GM12878 (cell line): ENCODE results near the gene LTA. TPM values are rescaled to one million over a fixed set of nuclear protein-coding genes. Genes with fewer than 3 reads are reported as not detected.

ENCODE experiments used
- ATAC-seq: fragments of 200-7000 bp; cut with Tn5 transposase; 3 replicates; pipeline ENCODE4 v1.9.1; 2020; ENCODE audit warnings: mild to moderate bottlenecking, moderate library complexity
- BruUV-seq: library from RNA; stranded (reverse); fragments of 400-500 nt; replicated peaks from 2 replicates; lab custom pipeline; 2021; lab: Mats Ljungman, UMichigan
- CTCF ChIA-PET: fragments of 300-600 bp; sonication (Branson Sonifier 250); formaldehyde crosslinking; extraction: SDS; loops from one replicate; lab custom pipeline; 2021; ENCODE audit warnings: inconsistent platforms; lab: Yijun Ruan, JAX
- POLR2A ChIA-PET: fragments of 350-600 bp; formaldehyde crosslinking; extraction: SDS; loops from one replicate; lab custom pipeline; 2021; ENCODE audit warnings: inconsistent platforms; lab: Charles Lee
- RAD21 ChIA-PET: fragments of 300-600 bp; sonication (Branson Sonifier 250); formaldehyde crosslinking; loops from one replicate; lab custom pipeline; 2023; ENCODE audit warnings: antibody characterized with exemption; ENCODE audit not compliant: unreplicated experiment; lab: Charles Lee
- SMC1A ChIA-PET: fragments of 300-600 bp; sonication (Branson Sonifier 250); formaldehyde crosslinking; loops from one replicate; lab custom pipeline; 2023; ENCODE audit not compliant: unreplicated experiment, uncharacterized antibody; lab: Charles Lee
- DNase-seq: peaks from one replicate; pipeline ENCODE4 v3.0.0-alpha.2; 2011; ENCODE audit warnings: low read depth, low spot score
- FAIRE-seq: peaks from 3 replicates; lab custom pipeline; 2011; peaks lifted over from hg19 to GRCh38; lab: Jason Lieb, UNC
- H2AFZ ChIP-seq: 2 replicates; pipeline ENCODE4 v1.6.0; 2011; ENCODE audit warnings: low read depth, low read length, control low read depth; ENCODE audit not compliant: control insufficient read depth
- H3K27ac ChIP-seq: 2 replicates; pipeline ENCODE4 v1.5.1; 2011; ENCODE audit warnings: control low read depth; ENCODE audit not compliant: control insufficient read depth, insufficient read depth
- H3K27me3 ChIP-seq, 2 experiments: replicated peaks in 1 of 2; 2 replicates each; pipeline versions ENCODE4 v1.6.0 to v1.6.1; 2011; ENCODE audit warnings: low read length in 1 of 2; ENCODE audit not compliant: control insufficient read depth in 2 of 2, insufficient read depth in 2 of 2
- H3K36me3 ChIP-seq, 2 experiments: 2 replicates each; pipeline ENCODE4 v1.5.1; 2011; ENCODE audit warnings: low read length in 1 of 2; ENCODE audit not compliant: control insufficient read depth in 2 of 2, insufficient read depth in 2 of 2
- H3K4me1 ChIP-seq: 2 replicates; pipeline ENCODE4 v1.6.1; 2011; ENCODE audit warnings: mild to moderate bottlenecking, low read length, moderate library complexity, mixed read lengths; ENCODE audit not compliant: control insufficient read depth, insufficient read depth
- H3K4me2 ChIP-seq: 2 replicates; pipeline ENCODE4 v1.6.0; 2011; ENCODE audit warnings: control low read depth; ENCODE audit not compliant: control insufficient read depth, insufficient read depth
- H3K4me3 ChIP-seq: fragments of 200-600 bp; sonication (generic); 2 replicates; pipeline ENCODE4 v1.5.1; 2016
- H3K79me2 ChIP-seq: 2 replicates; pipeline ENCODE4 v1.6.0; 2011; ENCODE audit warnings: low read length; ENCODE audit not compliant: control insufficient read depth, insufficient read depth
- H3K9ac ChIP-seq: 2 replicates; pipeline ENCODE4 v1.8.0; 2011; ENCODE audit warnings: low read length, control low read depth, mixed read lengths; ENCODE audit not compliant: control insufficient read depth, insufficient read depth
- H3K9me3 ChIP-seq: replicated peaks from 3 replicates; pipeline ENCODE4 v1.5.1; 2011; ENCODE audit warnings: mild to moderate bottlenecking, low read length; ENCODE audit not compliant: control insufficient read depth, insufficient read depth
- H4K20me1 ChIP-seq: 2 replicates; pipeline ENCODE4 v1.6.0; 2011; ENCODE audit not compliant: control insufficient read depth, insufficient read depth
- ATF7 ChIP-seq: fragments of 450-650 bp; IDR thresholded peaks from 2 replicates; pipeline ENCODE4 v1.6.1; 2016; ENCODE audit warnings: low read depth, mild to moderate bottlenecking
- BHLHE40 ChIP-seq, 2 experiments: fragments of 450-650 bp in 1 of 2; IDR thresholded peaks; 2 replicates each; pipeline ENCODE4 v1.6.1; 2011 to 2017; ENCODE audit warnings: low read depth in 2 of 2, borderline replicate concordance in 1 of 2, improper control_type of control experiment in 1 of 2, low read length in 1 of 2, mild to moderate bottlenecking in 1 of 2
- EGR1 ChIP-seq, 2 experiments: IDR thresholded peaks; 1 replicate in 1 of 2; 2 replicates in 1 of 2; pipeline ENCODE4 v1.6.1; 2011 to 2012; ENCODE audit warnings: low read depth in 2 of 2, low read length in 2 of 2, borderline replicate concordance in 1 of 2, mild to moderate bottlenecking in 1 of 2, moderate library complexity in 1 of 2
- EP300 ChIP-seq, 2 experiments: fragments of 150-350 bp in 1 of 2; IDR thresholded peaks; 2 replicates each; pipeline ENCODE4 v1.6.1; 2011 to 2012; ENCODE audit warnings: low read depth in 2 of 2, low read length in 2 of 2, borderline replicate concordance in 1 of 2, improper control_type of control experiment in 1 of 2, inconsistent platforms in 1 of 2; ENCODE audit not compliant: control insufficient read depth in 1 of 2
- ETV6 ChIP-seq, 2 experiments: fragments of 450-650 bp in 1 of 2; IDR thresholded peaks in 1 of 2; conservative IDR thresholded peaks in 1 of 2; 2 replicates each; pipeline ENCODE4 v1.6.1; 2014; ENCODE audit warnings: antibody characterized with exemption in 1 of 2, borderline replicate concordance in 1 of 2, low read depth in 1 of 2, mild to moderate bottlenecking in 1 of 2, moderate library complexity in 1 of 2
- FOS ChIP-seq: IDR thresholded peaks from 3 replicates; pipeline ENCODE4 v1.6.1; 2011; ENCODE audit warnings: borderline replicate concordance; ENCODE audit not compliant: insufficient read length; ENCODE audit errors: extremely low read depth
- HDGF ChIP-seq: fragments of 450-650 bp; IDR thresholded peaks from 2 replicates; pipeline ENCODE4 v1.6.1; 2016; ENCODE audit warnings: antibody characterized with exemption
- IRF4 ChIP-seq: IDR thresholded peaks from 2 replicates; pipeline ENCODE4 v1.6.1; 2011; ENCODE audit warnings: low read depth, low read length
- NRF1 ChIP-seq: conservative IDR thresholded peaks from 2 replicates; pipeline ENCODE4 v1.6.1; 2011; ENCODE audit warnings: mild to moderate bottlenecking, low read depth, low read length, improper control_type of control experiment
- PML ChIP-seq: IDR thresholded peaks from 2 replicates; pipeline ENCODE4 v1.6.1; 2012; ENCODE audit warnings: low read length, inconsistent platforms
- POLR2A ChIP-seq: IDR thresholded peaks from 2 replicates; pipeline ENCODE4 v1.6.1; 2011; ENCODE audit warnings: low read depth, mild to moderate bottlenecking, low read length
- RUNX3 ChIP-seq: IDR thresholded peaks from 2 replicates; pipeline ENCODE4 v1.6.1; 2012; ENCODE audit warnings: low read length, inconsistent platforms
- SPI1 ChIP-seq: IDR thresholded peaks from 2 replicates; pipeline ENCODE4 v1.6.1; 2011; ENCODE audit warnings: low read depth, mild to moderate bottlenecking, low read length, moderate library complexity, borderline replicate concordance; ENCODE audit not compliant: insufficient read depth
- SUZ12 ChIP-seq: fragments of 200-600 bp; sonication (generic); IDR thresholded peaks from one replicate; pipeline ENCODE4 v1.6.1; 2018; ENCODE audit warnings: antibody characterized with exemption, mild to moderate bottlenecking; ENCODE audit not compliant: unreplicated experiment
- YY1 ChIP-seq: IDR thresholded peaks from 2 replicates; pipeline ENCODE4 v1.6.1; 2011; ENCODE audit warnings: low read depth, mild to moderate bottlenecking, low read length
- WGBS: methylation state at CpG from one replicate; pipeline ENCODE4 v1.1.6; 2016; ENCODE audit warnings: low lambda C conversion rate; ENCODE audit not compliant: insufficient replicate concordance, insufficient coverage; ENCODE audit errors: missing lambda C conversion rate; 5-methylcytosine and 5-hydroxymethylcytosine counted together
- in situ Hi-C: fragments of 300-500 bp; cut with MboI; formaldehyde crosslinking; loops from 9 replicates; pipeline ENCODE4 v1.14.3; 2018; ENCODE audit warnings: mixed read lengths
- intact Hi-C: fragments of 100-400 bp; cut with micrococcal nuclease; formaldehyde crosslinking; loops from one replicate; pipeline ENCODE4 v1.14.2; 2022; ENCODE audit not compliant: unreplicated experiment
- polyA plus RNA-seq, 11 experiments: library from polyadenylated mRNA; depleted of rRNA in 4 of 11; unstranded in 6 of 11; stranded (reverse) in 5 of 11; fragments of >200 nt; fragmentation: Nextera tagmentation in 4 of 11; fragmentation: Illumina TruSeq in 1 of 11; extraction: Ambion mirVana in 4 of 11; extraction: Trizol in 1 of 11; gene quantifications; 1 replicate in 1 of 11; 2 replicates in 10 of 11; pipeline versions ENCODE4 v1.2.1 to v1.2.3, GENCODE V29; 2011 to 2016; ENCODE audit warnings: inconsistent platforms in 2 of 11, missing spikeins in 2 of 11, low read depth in 1 of 11
- total RNA-seq, 4 experiments: library from RNA; depleted of rRNA in 3 of 4; stranded (reverse); fragments of >200 nt in 3 of 4; fragmentation: Illumina TruSeq in 1 of 4; extraction: Trizol in 1 of 4; gene quantifications; 2 replicates each; pipeline versions ENCODE4 v1.2.1 to v1.2.3, GENCODE V29; 2013 to 2021
- TF ChIP-seq, protein P1 (sequence below): fragments of 450-650 bp; IDR thresholded peaks from 2 replicates; pipeline ENCODE4 v1.6.1; 2014; ENCODE audit warnings: mild to moderate bottlenecking
- TF ChIP-seq, protein P2 (sequence below): IDR thresholded peaks from 2 replicates; pipeline ENCODE4 v1.6.1; 2011; ENCODE audit warnings: mild to moderate bottlenecking, low read depth, low read length, moderate library complexity; ENCODE audit not compliant: insufficient replicate concordance
- TF ChIP-seq, protein P3 (sequence below): fragments of 450-650 bp; IDR thresholded peaks from 2 replicates; pipeline ENCODE4 v1.6.1; 2016; ENCODE audit warnings: mild to moderate bottlenecking

The LTA gene
- total and polyA plus RNA-seq, 10 of the 15 experiments (the other 5 are each of a cell fraction or from before 2014, with no cell fraction given), result 27.5 to 100 (median 75.1) TPM

DNA sequence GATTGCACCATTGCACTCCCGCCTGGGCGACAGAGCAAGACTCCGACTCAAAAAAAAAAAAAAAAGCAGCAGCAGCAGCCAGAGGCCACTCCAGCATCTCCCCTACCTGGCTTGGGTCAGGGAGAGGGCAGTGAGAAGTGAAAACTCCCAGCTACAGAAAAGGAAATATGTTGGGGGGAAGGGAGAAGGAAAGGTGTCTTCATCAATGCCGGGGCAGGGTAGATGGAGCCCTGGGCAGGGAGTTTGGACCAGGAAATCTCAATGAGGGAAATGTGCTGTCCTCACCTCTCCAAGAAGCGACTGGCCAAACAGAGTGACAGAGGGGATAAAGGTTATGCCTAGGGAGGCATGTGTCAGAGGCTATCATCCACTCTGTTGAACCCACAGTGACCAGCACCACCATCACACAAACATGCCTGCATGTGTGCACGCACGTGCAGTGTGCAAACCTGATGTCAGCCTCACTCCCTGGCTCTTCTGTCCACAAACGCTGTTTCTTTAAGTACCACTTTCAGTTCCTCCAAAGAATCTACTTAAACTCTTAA is 42.1 kb downstream of the LTA start:
- no peaks in the 10 kb centered on the region for H4K20me1 ChIP-seq
- CTCF ChIA-PET, result interaction anchor here (1.5 to 10.5 kb wide), 3 partner anchors 15 to 124 kb away, joined by 3 to 95 read pairs (median 5); no protein-coding TSS in a partner anchor
- H3K4me2 ChIP-seq, result peak overlapping the region; percentile 96; the same call in 1 of the 2 replicates
- RAD21 ChIA-PET, result interaction anchor here (0.7 to 3.8 kb wide), 5 partner anchors 16 to 124 kb away, joined by 3 to 27 read pairs (median 5); no protein-coding TSS in a partner anchor
- in situ Hi-C loops, result no loop called here
- POLR2A ChIA-PET, result interaction anchor here (0.8 to 3.4 kb wide), 5 partner anchors 16 to 125 kb away, joined by 3 to 19 read pairs (median 5); partner anchors contain the start of gene NCR3
- ATAC-seq (peak; percentile 89), DNase-seq (peak; percentile 57)
- peaks cover 9% of the 10 kb centered on the region for H3K79me2 ChIP-seq
- 27% methylated on average over 6 of the region's 8 CpGs for WGBS
- H3K27ac ChIP-seq, result peak overlapping the region; percentile 93; the same call in 1 of the 2 replicates
- H3K4me3 ChIP-seq, result peak overlapping the region; percentile 17; the same call in 1 of the 2 replicates
- H2AFZ ChIP-seq, result peak overlapping the region; percentile 70
- TF ChIP-seq, protein P1, sequence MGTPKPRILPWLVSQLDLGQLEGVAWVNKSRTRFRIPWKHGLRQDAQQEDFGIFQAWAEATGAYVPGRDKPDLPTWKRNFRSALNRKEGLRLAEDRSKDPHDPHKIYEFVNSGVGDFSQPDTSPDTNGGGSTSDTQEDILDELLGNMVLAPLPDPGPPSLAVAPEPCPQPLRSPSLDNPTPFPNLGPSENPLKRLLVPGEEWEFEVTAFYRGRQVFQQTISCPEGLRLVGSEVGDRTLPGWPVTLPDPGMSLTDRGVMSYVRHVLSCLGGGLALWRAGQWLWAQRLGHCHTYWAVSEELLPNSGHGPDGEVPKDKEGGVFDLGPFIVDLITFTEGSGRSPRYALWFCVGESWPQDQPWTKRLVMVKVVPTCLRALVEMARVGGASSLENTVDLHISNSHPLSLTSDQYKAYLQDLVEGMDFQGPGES, result no peak
- peak; percentile 45; the same call in 1 of the 2 replicates for TF ChIP-seq NRF1
- TF ChIP-seq RUNX3, result 0 out of 2 replicates have a peak, but pooled peaks have one; percentile 24
- peak; percentile 50; the same call in 1 of the 2 replicates for TF ChIP-seq HDGF
- peak; percentile 91 for TF ChIP-seq SPI1
- no peak for TF ChIP-seq ETV6 (conservative IDR thresholded peaks at IDR 0.05 in 1 of 2, IDR thresholded peaks at IDR 0.05 in 1 of 2; ENCODE audit: borderline replicate concordance in 1 of 2, low read depth in 1 of 2)
- no peak for TF ChIP-seq PML
- no peak for TF ChIP-seq EP300 (IDR thresholded peaks at IDR 0.05; ENCODE audit: borderline replicate concordance in 1 of 2, control insufficient read depth in 1 of 2, low read depth in 2 of 2, low read length in 2 of 2)
- peak in 1 of 2 experiments; percentile 45; a peak in 1 of 4 replicates for TF ChIP-seq BHLHE40 (IDR thresholded peaks at IDR 0.05; ENCODE audit: borderline replicate concordance in 1 of 2, low read depth in 2 of 2, low read length in 1 of 2)
- TF ChIP-seq, protein P2, sequence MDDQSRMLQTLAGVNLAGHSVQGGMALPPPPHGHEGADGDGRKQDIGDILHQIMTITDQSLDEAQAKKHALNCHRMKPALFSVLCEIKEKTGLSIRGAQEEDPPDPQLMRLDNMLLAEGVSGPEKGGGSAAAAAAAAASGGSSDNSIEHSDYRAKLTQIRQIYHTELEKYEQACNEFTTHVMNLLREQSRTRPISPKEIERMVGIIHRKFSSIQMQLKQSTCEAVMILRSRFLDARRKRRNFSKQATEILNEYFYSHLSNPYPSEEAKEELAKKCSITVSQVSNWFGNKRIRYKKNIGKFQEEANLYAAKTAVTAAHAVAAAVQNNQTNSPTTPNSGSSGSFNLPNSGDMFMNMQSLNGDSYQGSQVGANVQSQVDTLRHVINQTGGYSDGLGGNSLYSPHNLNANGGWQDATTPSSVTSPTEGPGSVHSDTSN, result no peak
- no peak for TF ChIP-seq EGR1 (IDR thresholded peaks at IDR 0.05; ENCODE audit: borderline replicate concordance in 1 of 2, low read depth in 2 of 2, low read length in 2 of 2)
- TF ChIP-seq POLR2A, result 0 out of 2 replicates have a peak, but pooled peaks have one; percentile 40
- peak; percentile 86 for TF ChIP-seq IRF4
- TF ChIP-seq SUZ12, result no peak
- peak; percentile 7; the same call in 1 of the 2 replicates for TF ChIP-seq YY1
- no peak for TF ChIP-seq FOS
- TF ChIP-seq, protein P3, sequence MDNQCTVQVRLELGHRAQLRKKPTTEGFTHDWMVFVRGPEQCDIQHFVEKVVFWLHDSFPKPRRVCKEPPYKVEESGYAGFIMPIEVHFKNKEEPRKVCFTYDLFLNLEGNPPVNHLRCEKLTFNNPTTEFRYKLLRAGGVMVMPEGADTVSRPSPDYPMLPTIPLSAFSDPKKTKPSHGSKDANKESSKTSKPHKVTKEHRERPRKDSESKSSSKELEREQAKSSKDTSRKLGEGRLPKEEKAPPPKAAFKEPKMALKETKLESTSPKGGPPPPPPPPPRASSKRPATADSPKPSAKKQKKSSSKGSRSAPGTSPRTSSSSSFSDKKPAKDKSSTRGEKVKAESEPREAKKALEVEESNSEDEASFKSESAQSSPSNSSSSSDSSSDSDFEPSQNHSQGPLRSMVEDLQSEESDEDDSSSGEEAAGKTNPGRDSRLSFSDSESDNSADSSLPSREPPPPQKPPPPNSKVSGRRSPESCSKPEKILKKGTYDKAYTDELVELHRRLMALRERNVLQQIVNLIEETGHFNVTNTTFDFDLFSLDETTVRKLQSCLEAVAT, result no peak
- TF ChIP-seq ATF7, result peak; percentile 43; the same call in 1 of the 2 replicates
- TF ChIP-seq, all 136 proteins: peak for 9
- Histone ChIP-seq H3K36me3 (no peaks in the 10 kb centered on the region), H3K27me3 (no peaks in the 10 kb centered on the region), H3K9ac (no peak overlapping the region; the same call in 1 of the 2 replicates), H3K9me3 (no peaks in the 10 kb centered on the region), H3K4me1 (peaks cover 29% of the 10 kb centered on the region)
- BruUV-seq, result no TSS peak
- peak; percentile 70 for FAIRE-seq
- intact Hi-C loops, result no loop called here
- SMC1A ChIA-PET, result interaction anchor here (0.8 to 9.6 kb wide), 3 partner anchors 16 to 63 kb away, joined by 3 to 78 read pairs (median 12); no protein-coding TSS in a partner anchor
